GM12878 (cell line): ENCODE results near the gene ATN1. TPM values are rescaled to one million over a fixed set of nuclear protein-coding genes. Genes with fewer than 3 reads are reported as not detected.

Source experiments
- ATAC-seq: fragments of 200-7000 bp; cut with Tn5 transposase; 3 replicates; pipeline ENCODE4 v1.9.1; 2020; ENCODE audit warnings: mild to moderate bottlenecking, moderate library complexity
- BruUV-seq: library from RNA; stranded (reverse); fragments of 400-500 nt; replicated peaks from 2 replicates; lab custom pipeline; 2021; lab: Mats Ljungman, UMichigan
- CTCF ChIA-PET: fragments of 300-600 bp; sonication (Branson Sonifier 250); formaldehyde crosslinking; extraction: SDS; loops from one replicate; lab custom pipeline; 2021; ENCODE audit warnings: inconsistent platforms; lab: Yijun Ruan, JAX
- POLR2A ChIA-PET: fragments of 350-600 bp; formaldehyde crosslinking; extraction: SDS; loops from one replicate; lab custom pipeline; 2021; ENCODE audit warnings: inconsistent platforms; lab: Charles Lee
- RAD21 ChIA-PET: fragments of 300-600 bp; sonication (Branson Sonifier 250); formaldehyde crosslinking; loops from one replicate; lab custom pipeline; 2023; ENCODE audit warnings: antibody characterized with exemption; ENCODE audit not compliant: unreplicated experiment; lab: Charles Lee
- SMC1A ChIA-PET: fragments of 300-600 bp; sonication (Branson Sonifier 250); formaldehyde crosslinking; loops from one replicate; lab custom pipeline; 2023; ENCODE audit not compliant: unreplicated experiment, uncharacterized antibody; lab: Charles Lee
- DNase-seq: peaks from one replicate; pipeline ENCODE4 v3.0.0-alpha.2; 2011; ENCODE audit warnings: low read depth, low spot score
- FAIRE-seq: peaks from 3 replicates; lab custom pipeline; 2011; peaks lifted over from hg19 to GRCh38; lab: Jason Lieb, UNC
- H2AFZ ChIP-seq: 2 replicates; pipeline ENCODE4 v1.6.0; 2011; ENCODE audit warnings: low read depth, low read length, control low read depth; ENCODE audit not compliant: control insufficient read depth
- H3K27ac ChIP-seq: 2 replicates; pipeline ENCODE4 v1.5.1; 2011; ENCODE audit warnings: control low read depth; ENCODE audit not compliant: control insufficient read depth, insufficient read depth
- H3K27me3 ChIP-seq, 2 experiments: replicated peaks in 1 of 2; 2 replicates each; pipeline versions ENCODE4 v1.6.0 to v1.6.1; 2011; ENCODE audit warnings: low read length in 1 of 2; ENCODE audit not compliant: control insufficient read depth in 2 of 2, insufficient read depth in 2 of 2
- H3K36me3 ChIP-seq, 2 experiments: 2 replicates each; pipeline ENCODE4 v1.5.1; 2011; ENCODE audit warnings: low read length in 1 of 2; ENCODE audit not compliant: control insufficient read depth in 2 of 2, insufficient read depth in 2 of 2
- H3K4me1 ChIP-seq: 2 replicates; pipeline ENCODE4 v1.6.1; 2011; ENCODE audit warnings: mild to moderate bottlenecking, low read length, moderate library complexity, mixed read lengths; ENCODE audit not compliant: control insufficient read depth, insufficient read depth
- H3K4me2 ChIP-seq: 2 replicates; pipeline ENCODE4 v1.6.0; 2011; ENCODE audit warnings: control low read depth; ENCODE audit not compliant: control insufficient read depth, insufficient read depth
- H3K4me3 ChIP-seq: fragments of 200-600 bp; sonication (generic); 2 replicates; pipeline ENCODE4 v1.5.1; 2016
- H3K79me2 ChIP-seq: 2 replicates; pipeline ENCODE4 v1.6.0; 2011; ENCODE audit warnings: low read length; ENCODE audit not compliant: control insufficient read depth, insufficient read depth
- H3K9ac ChIP-seq: 2 replicates; pipeline ENCODE4 v1.8.0; 2011; ENCODE audit warnings: low read length, control low read depth, mixed read lengths; ENCODE audit not compliant: control insufficient read depth, insufficient read depth
- H3K9me3 ChIP-seq: replicated peaks from 3 replicates; pipeline ENCODE4 v1.5.1; 2011; ENCODE audit warnings: mild to moderate bottlenecking, low read length; ENCODE audit not compliant: control insufficient read depth, insufficient read depth
- H4K20me1 ChIP-seq: 2 replicates; pipeline ENCODE4 v1.6.0; 2011; ENCODE audit not compliant: control insufficient read depth, insufficient read depth
- CBX5 ChIP-seq: sonication (generic); IDR thresholded peaks from 2 replicates; pipeline ENCODE4 v1.6.1; 2016; ENCODE audit warnings: low read depth, moderate library complexity, mild to moderate bottlenecking, inconsistent platforms
- EP300 ChIP-seq, 2 experiments: fragments of 150-350 bp in 1 of 2; IDR thresholded peaks; 2 replicates each; pipeline ENCODE4 v1.6.1; 2011 to 2012; ENCODE audit warnings: low read depth in 2 of 2, low read length in 2 of 2, borderline replicate concordance in 1 of 2, improper control_type of control experiment in 1 of 2, inconsistent platforms in 1 of 2; ENCODE audit not compliant: control insufficient read depth in 1 of 2
- IKZF1 ChIP-seq: fragments of 450-650 bp; conservative IDR thresholded peaks from 2 replicates; pipeline ENCODE4 v1.6.1; 2017; ENCODE audit warnings: antibody characterized with exemption, mild to moderate bottlenecking
- MXI1 ChIP-seq: fragments of 150-350 bp; IDR thresholded peaks from 2 replicates; pipeline ENCODE4 v1.6.1; 2011; ENCODE audit warnings: low read depth, mild to moderate bottlenecking, inconsistent platforms, low read length, improper control_type of control experiment
- POLR2A ChIP-seq: IDR thresholded peaks from 2 replicates; pipeline ENCODE4 v1.6.1; 2011; ENCODE audit warnings: low read depth, mild to moderate bottlenecking, low read length
- RB1 ChIP-seq: fragments of 450-650 bp; formaldehyde crosslinking; IDR thresholded peaks from 2 replicates; pipeline ENCODE4 v1.6.1; 2017; ENCODE audit warnings: mild to moderate bottlenecking, borderline replicate concordance
- SIX5 ChIP-seq: IDR thresholded peaks from 2 replicates; pipeline ENCODE4 v1.6.1; 2011; ENCODE audit warnings: mild to moderate bottlenecking, low read depth, low read length, moderate library complexity; ENCODE audit not compliant: severe bottlenecking
- SMC3 ChIP-seq: IDR thresholded peaks from 2 replicates; pipeline ENCODE4 v1.6.1; 2011; ENCODE audit warnings: low read length, improper control_type of control experiment, borderline replicate concordance
- SUZ12 ChIP-seq: fragments of 200-600 bp; sonication (generic); IDR thresholded peaks from one replicate; pipeline ENCODE4 v1.6.1; 2018; ENCODE audit warnings: antibody characterized with exemption, mild to moderate bottlenecking; ENCODE audit not compliant: unreplicated experiment
- TBL1XR1 ChIP-seq: IDR thresholded peaks from 2 replicates; pipeline ENCODE4 v1.6.1; 2012; ENCODE audit warnings: low read depth, low read length, improper control_type of control experiment
- ZBTB11 ChIP-seq: fragments of 450-650 bp; formaldehyde crosslinking; IDR thresholded peaks from 2 replicates; pipeline ENCODE4 v1.5.0; 2022; ENCODE audit warnings: mild to moderate bottlenecking, missing genetic modification characterization
- WGBS: methylation state at CpG from one replicate; pipeline ENCODE4 v1.1.6; 2016; ENCODE audit warnings: low lambda C conversion rate; ENCODE audit not compliant: insufficient replicate concordance, insufficient coverage; ENCODE audit errors: missing lambda C conversion rate; 5-methylcytosine and 5-hydroxymethylcytosine counted together
- in situ Hi-C: fragments of 300-500 bp; cut with MboI; formaldehyde crosslinking; loops from 9 replicates; pipeline ENCODE4 v1.14.3; 2018; ENCODE audit warnings: mixed read lengths
- intact Hi-C: fragments of 100-400 bp; cut with micrococcal nuclease; formaldehyde crosslinking; loops from one replicate; pipeline ENCODE4 v1.14.2; 2022; ENCODE audit not compliant: unreplicated experiment
- polyA plus RNA-seq, 11 experiments: library from polyadenylated mRNA; depleted of rRNA in 4 of 11; unstranded in 6 of 11; stranded (reverse) in 5 of 11; fragments of >200 nt; fragmentation: Nextera tagmentation in 4 of 11; fragmentation: Illumina TruSeq in 1 of 11; extraction: Ambion mirVana in 4 of 11; extraction: Trizol in 1 of 11; gene quantifications; 1 replicate in 1 of 11; 2 replicates in 10 of 11; pipeline versions ENCODE4 v1.2.1 to v1.2.3, GENCODE V29; 2011 to 2016; ENCODE audit warnings: inconsistent platforms in 2 of 11, missing spikeins in 2 of 11, low read depth in 1 of 11
- total RNA-seq, 4 experiments: library from RNA; depleted of rRNA in 3 of 4; stranded (reverse); fragments of >200 nt in 3 of 4; fragmentation: Illumina TruSeq in 1 of 4; extraction: Trizol in 1 of 4; gene quantifications; 2 replicates each; pipeline versions ENCODE4 v1.2.1 to v1.2.3, GENCODE V29; 2013 to 2021
- TF ChIP-seq, protein P1 (sequence below): fragments of 450-650 bp; conservative IDR thresholded peaks from 2 replicates; pipeline ENCODE4 v1.6.1; 2017; ENCODE audit warnings: mild to moderate bottlenecking, moderate library complexity
- TF ChIP-seq, protein P2 (sequence below): fragments of 450-650 bp; IDR thresholded peaks from 2 replicates; pipeline ENCODE4 v1.6.1; 2018; ENCODE audit warnings: borderline replicate concordance, mild to moderate bottlenecking; ENCODE audit not compliant: partially characterized antibody

Gene ATN1
- total and polyA plus RNA-seq, 10 of the 15 experiments (the other 5 are each of a cell fraction or from before 2014, with no cell fraction given), result 0.08 to 44.5 (median 5.0) TPM

GRCh38 chr12:6966351-6966750 is 38.6 kb downstream of the ATN1 start (continued):
- TF ChIP-seq, protein P1, sequence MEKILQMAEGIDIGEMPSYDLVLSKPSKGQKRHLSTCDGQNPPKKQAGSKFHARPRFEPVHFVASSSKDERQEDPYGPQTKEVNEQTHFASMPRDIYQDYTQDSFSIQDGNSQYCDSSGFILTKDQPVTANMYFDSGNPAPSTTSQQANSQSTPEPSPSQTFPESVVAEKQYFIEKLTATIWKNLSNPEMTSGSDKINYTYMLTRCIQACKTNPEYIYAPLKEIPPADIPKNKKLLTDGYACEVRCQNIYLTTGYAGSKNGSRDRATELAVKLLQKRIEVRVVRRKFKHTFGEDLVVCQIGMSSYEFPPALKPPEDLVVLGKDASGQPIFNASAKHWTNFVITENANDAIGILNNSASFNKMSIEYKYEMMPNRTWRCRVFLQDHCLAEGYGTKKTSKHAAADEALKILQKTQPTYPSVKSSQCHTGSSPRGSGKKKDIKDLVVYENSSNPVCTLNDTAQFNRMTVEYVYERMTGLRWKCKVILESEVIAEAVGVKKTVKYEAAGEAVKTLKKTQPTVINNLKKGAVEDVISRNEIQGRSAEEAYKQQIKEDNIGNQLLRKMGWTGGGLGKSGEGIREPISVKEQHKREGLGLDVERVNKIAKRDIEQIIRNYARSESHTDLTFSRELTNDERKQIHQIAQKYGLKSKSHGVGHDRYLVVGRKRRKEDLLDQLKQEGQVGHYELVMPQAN, result no peak

- CTCF ChIA-PET, result interaction anchor here (0.8 to 3.2 kb wide), 10 partner anchors 8 to 144 kb away, joined by 3 to 40 read pairs (median 5); partner anchors contain the start of genes C12orf57 and RNU7-1
- no peak overlapping the region for H3K4me2 ChIP-seq
- intact Hi-C loops (no loop called here), in situ Hi-C loops (loop anchor here (25.0 kb wide), 1 partner anchor 1670 kb away; no protein-coding TSS in a partner anchor)
- H2AFZ ChIP-seq, result no peak overlapping the region
- no peak overlapping the region for H3K4me3 ChIP-seq
- FAIRE-seq (no peak), DNase-seq (no peak), ATAC-seq (no peak)
- POLR2A ChIA-PET, result interaction anchor here (2.5 kb wide), 1 partner anchor 23 kb away, joined by 28 read pairs; the partner anchor contains the start of genes C12orf57 and RNU7-1
- peaks cover 21% of the 10 kb centered on the region for H3K4me1 ChIP-seq
- H3K27me3 ChIP-seq, result no peaks in the 10 kb centered on the region
- H3K9ac ChIP-seq, result no peak overlapping the region
- H3K27ac ChIP-seq, result no peak overlapping the region
- peaks cover 55% of the 10 kb centered on the region for H3K79me2 ChIP-seq
- no TSS peak for BruUV-seq
- peaks cover 30 to 34% of the 10 kb centered on the region in 2 experiments for H3K36me3 ChIP-seq
- 98% methylated on average over 8 of the region's 10 CpGs for WGBS
- H3K9me3 ChIP-seq, result no peaks in the 10 kb centered on the region
- RAD21 ChIA-PET, result interaction anchor here (2.0 kb wide), 1 partner anchor 23 kb away, joined by 13 read pairs; no protein-coding TSS in a partner anchor
- H4K20me1 ChIP-seq, result no peaks in the 10 kb centered on the region
- SMC1A ChIA-PET, result interaction anchor here (0.9 to 3.1 kb wide), 4 partner anchors 22 to 142 kb away, joined by 3 to 36 read pairs (median 4); partner anchors contain the start of genes C1RL and LPCAT3
- TF ChIP-seq SIX5, result no peak
- no peak for TF ChIP-seq RB1
- TF ChIP-seq TBL1XR1, result no peak
- TF ChIP-seq, protein P2, sequence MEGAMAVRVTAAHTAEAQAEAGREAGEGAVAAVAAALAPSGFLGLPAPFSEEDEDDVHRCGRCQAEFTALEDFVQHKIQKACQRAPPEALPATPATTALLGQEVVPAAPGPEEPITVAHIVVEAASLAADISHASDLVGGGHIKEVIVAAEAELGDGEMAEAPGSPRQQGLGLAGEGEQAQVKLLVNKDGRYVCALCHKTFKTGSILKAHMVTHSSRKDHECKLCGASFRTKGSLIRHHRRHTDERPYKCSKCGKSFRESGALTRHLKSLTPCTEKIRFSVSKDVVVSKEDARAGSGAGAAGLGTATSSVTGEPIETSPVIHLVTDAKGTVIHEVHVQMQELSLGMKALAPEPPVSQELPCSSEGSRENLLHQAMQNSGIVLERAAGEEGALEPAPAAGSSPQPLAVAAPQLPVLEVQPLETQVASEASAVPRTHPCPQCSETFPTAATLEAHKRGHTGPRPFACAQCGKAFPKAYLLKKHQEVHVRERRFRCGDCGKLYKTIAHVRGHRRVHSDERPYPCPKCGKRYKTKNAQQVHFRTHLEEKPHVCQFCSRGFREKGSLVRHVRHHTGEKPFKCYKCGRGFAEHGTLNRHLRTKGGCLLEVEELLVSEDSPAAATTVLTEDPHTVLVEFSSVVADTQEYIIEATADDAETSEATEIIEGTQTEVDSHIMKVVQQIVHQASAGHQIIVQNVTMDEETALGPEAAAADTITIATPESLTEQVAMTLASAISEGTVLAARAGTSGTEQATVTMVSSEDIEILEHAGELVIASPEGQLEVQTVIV, result no peak
- no peak for TF ChIP-seq MXI1
- no peak for TF ChIP-seq SUZ12
- no peak for TF ChIP-seq CBX5
- TF ChIP-seq IKZF1, result no peak
- TF ChIP-seq ZBTB11 (CRISPR knock-in tag), result no peak
- no peak for TF ChIP-seq POLR2A
- TF ChIP-seq SMC3, result no peak
- no peak for TF ChIP-seq EP300 (IDR thresholded peaks at IDR 0.05; ENCODE audit: borderline replicate concordance in 1 of 2, control insufficient read depth in 1 of 2, low read depth in 2 of 2, low read length in 2 of 2)
Measured at GRCh38 chr12:6967651-6968100, 39.9 kb downstream of the ATN1 start.
